NCI-H524 treated with DMSO at 0.1 percent for 48 hours (cell line): ENCODE results near the gene PSENEN.
A peak's percentile ranks its signal among the peaks of the same experiment; 100 is the strongest.

Experiments
- DNase-seq: peaks from one replicate; lab custom pipeline; 2025; lab: John Stamatoyannopoulos, UW

The PSENEN gene

GRCh38 chr19:35773020-35773806 is 27.8 kb downstream of the PSENEN start:
- DNase-seq: no peak

- DNase-seq: no peak
Measured at GRCh38 chr19:35774274-35775045, 29.0 kb downstream of the PSENEN start.

DNA sequence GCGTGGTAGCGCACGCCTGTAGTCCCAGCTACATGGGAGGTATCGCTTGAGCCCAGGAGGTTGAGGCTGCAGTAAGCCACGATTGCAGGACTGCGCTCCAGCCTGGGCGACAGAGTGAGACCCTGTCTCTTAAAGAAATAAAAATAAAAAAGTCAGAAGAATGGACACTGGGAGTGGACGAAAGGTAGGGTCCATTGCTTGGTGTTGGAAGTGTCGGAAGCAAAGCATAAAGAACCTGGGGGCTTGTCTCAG is 29.5 kb downstream of the PSENEN start:
- DNase-seq: no peak

DNA sequence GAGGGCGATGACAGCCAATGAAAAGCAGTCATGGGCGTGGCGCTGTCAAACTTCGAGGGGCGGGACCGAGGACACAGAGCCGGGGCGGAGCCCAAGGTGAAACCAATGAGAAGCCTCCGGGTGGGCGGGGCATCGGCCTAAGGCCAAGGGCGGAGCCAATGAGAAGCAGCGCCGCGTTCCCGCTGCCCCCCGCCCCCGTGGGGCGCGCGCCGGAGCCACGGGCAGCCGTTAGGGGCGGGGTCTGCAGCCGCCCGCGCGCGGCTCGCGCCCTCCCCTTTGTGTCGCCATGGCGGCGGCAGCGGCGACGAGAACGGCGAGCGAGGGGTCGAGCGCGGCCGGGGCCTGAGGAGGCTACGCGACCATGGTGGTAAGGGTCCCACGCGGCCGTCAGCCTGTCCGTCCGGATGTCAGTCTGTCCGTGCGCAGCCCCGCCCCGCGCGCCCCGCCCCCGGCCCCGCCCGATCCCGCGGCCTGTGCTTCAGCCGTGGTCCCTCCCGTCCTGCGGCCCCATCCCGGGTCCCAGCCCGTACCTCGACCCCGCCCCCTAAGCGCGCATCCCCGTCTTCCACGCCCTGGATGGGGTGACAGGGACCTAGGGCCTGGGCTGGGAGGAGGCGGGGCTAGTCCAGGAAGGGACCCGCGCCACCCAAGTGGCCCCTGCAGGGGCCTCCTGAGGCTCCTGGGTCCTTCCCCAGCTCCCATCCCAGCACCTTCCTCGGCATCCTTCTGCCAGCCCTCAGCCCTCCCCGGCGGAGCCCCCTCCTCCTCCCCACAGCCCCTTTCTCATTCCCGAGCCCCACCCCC is 30.0 kb downstream of the PSENEN start, which contains the start of gene ARHGAP33:
Gene ARHGAP33, plus strand, starts transcription at position 267 of the 804 bp plus-strand sequence. Its CDS starts 95 bp downstream, at position 362.
- DNase-seq: peak; percentile 85

DNA sequence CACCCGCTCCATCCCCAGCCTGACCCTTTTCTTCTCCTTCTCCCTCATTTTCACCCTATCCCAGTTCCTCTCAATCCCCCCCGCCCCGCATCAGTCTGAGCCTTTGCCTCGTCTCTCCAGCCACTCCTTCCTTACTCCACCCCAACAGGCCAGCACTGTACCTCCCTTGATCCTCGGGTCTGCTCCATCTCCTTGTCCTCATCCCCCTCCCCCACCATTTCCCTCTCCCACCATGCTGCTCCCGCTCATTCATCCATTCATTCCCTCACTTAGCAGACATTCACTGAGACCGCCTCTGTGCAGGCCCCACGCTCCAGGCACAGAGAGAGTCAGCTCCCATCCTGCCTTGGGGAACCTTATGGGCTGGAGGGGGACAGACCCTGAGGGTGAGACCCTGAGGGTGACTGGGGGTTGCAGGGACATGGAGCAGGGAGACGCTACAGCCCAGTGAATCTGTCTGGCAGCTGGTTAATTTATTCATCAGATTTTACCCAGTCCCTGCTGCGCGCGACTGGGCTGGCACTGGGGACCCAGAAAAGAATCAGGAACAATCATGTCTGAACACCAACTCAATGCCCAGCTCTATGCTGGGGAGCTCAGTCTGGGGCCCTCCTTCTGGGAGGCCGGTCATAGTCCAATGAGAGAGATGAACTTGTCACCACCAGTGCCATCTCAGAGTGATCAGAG is 30.8 kb downstream of the PSENEN start:
- no peak for DNase-seq

DNA sequence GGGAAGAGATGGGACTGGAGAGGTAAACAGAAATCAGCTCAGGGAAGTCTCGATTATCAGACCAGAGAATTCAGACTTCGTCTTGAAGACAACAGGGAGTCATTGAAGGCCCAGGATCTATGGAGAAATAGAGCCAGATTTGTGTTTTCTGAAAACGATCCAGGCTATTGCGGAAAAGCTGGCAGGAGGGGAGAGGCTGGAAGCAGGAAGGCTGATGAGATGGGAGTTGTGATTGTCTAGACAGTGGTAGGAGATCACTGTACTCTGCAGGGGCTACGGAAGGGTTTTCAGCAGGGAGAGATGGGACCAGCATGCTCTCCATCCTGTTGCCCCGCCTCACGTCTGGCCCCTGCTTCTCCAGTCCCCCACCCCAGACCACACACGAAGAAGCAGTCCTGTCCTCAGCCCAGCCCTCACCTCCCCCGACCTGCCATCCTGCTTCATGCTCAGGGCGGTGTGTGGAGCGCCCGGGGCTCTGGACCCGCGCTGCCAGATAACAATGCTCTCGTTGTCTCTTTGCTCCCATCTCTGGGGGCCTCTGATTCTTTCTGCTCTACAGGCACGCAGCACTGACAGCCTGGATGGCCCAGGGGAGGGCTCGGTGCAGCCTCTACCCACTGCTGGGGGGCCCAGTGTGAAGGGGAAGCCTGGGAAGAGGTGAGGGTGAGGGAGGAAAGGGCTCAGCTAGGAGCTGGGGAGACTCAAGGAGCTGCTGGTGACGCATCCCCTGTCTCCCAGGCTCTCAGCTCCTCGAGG is 31.8 kb downstream of the PSENEN start:
- no peak for DNase-seq

DNA sequence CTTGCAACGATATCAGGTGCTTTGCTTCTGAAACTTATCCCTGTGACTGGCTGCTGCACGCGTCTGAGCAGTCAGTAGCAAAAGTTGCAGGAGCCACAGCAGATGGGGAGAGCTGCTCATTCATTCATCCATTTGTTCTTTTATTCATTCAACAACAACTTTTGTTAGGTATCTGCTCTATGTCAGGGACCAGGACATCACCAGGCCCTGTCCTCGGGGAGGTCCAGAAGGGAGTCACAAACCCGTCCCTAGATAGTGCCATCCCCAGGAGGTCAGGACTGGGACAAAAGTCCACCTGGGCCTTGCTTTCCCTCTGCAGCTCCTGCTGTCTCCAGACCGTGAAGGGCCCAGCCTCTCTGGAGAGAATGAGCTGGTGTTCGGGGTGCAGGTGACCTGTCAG is 32.5 kb downstream of the PSENEN start:
- DNase-seq: no peak

- no peak for DNase-seq
Measured at GRCh38 chr19:35779033-35779432, 33.6 kb downstream of the PSENEN start.

GRCh38 chr19:35780058-35780457 is 34.6 kb downstream of the PSENEN start:
- DNase-seq: no peak

DNA sequence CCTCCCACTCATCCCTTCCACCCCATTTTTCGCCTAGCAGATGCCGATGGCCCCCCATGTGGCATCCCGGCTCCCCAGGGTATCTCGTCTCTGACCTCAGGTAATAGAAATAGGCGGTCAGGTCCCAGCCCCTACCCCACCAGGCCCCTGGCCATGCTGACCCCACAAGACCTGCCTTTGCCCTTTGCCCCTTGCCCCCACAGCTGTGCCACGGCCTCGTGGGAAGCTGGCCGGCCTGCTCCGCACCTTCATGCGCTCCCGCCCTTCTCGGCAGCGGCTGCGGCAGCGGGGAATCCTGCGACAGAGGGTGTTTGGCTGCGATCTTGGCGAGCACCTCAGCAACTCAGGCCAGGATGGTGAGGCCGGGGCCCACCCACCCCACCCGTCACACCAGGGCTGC is 35.3 kb downstream of the PSENEN start:
- DNase-seq: no peak

DNA sequence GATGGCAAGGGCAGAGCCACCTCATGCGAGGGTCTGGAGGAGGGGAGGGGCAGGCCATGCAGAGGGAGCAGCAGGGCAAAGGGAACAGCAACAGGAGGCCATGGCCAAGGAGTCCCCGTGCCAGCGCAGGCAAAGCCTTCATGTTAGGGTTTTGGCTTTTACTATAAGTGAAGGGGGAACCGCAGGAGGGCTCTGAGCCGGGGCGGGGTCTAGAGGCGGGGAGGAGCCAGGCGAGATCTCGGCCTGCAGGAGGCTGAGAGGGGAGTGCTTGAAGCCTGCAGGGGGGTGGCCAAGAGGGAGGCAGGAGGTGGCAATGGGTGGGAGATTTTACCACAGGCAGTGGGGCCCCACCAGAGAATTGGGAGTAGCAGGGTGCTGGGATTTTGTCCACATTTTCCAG is 36.2 kb downstream of the PSENEN start:
- DNase-seq: no peak

GRCh38 chr19:35782589-35782988 is 37.1 kb downstream of the PSENEN start:
- DNase-seq: no peak

DNA sequence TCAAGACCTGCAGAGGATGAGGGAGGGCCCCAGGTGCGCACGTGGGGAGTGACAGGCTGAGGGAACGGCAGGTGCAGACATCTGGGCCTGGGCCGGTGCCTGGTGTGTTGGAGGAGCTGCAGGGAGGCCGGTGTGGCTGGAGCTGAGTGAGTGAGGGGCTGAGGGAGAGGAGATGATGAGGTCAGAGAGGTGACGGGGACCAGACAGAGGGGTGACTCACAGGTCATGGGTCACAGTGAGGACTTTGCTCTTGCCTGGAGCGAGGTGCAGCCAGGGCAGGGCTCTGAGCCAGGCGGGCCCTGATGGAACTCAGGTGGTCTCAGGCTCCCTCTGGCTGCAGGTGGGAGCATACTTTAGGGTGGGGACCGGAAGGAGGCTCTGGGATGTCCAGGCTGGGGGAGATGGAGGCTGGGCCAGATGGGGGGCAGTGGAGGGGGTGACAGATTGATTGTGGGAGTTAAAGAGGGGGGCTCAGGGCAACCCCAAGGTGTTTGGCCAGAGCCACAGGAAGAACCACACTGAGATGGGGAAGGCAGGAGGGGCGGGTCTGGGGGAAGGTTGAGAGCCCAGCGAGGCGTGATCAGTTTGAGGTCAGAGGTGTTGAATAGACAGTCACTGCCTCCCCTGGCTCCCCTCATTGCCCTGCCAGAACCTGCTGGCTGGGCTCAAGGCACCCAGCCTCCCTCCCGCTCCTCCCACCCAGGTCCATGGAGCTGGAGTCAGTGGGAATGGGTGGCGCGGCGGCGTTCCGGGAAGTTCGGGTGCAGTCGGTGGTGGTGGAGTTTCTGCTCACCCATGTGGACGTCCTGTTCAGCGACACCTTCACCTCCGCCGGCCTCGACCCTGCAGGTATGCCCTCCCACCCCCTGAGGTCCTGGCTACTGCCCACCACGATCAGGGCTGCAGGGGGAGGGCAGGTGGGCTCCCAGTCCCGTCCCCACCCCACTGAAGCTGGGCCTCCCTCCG is 38.3 kb downstream of the PSENEN start:
- DNase-seq: no peak

GRCh38 chr19:35784503-35785338 is 39.3 kb downstream of the PSENEN start:
- no peak for DNase-seq

DNA sequence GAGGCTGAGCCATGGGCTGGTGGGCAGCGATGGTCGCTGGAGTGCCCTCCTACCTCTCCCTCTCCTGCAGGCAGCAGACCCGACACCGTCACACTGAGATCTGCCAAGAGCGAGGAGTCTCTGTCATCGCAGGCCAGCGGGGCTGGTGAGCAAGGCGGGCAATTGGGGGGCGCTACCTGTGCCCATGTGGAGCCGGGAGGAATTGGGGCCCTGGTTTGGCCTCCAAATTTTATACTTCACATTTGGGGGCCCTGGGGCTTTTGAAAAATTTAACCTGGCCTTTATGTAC is 39.8 kb downstream of the PSENEN start:
- DNase-seq: no peak

GRCh38 chr19:35786299-35787160 is 41.1 kb downstream of the PSENEN start:
- DNase-seq: no peak

GRCh38 chr19:35787227-35787799 is 41.9 kb downstream of the PSENEN start:
- no peak for DNase-seq
